ENCODE data around the gene CDRT15L2. TPM values are rescaled to one million over a fixed set of nuclear protein-coding genes. Genes with fewer than 3 reads are reported as not detected.
"Not testable (repeated sequence)": the region's sequence is repeated elsewhere in the genome, so short reads cannot be mapped to it uniquely, and the experiment has no call there.

Gene CDRT15L2
- not detected for total RNA-seq

DNA sequence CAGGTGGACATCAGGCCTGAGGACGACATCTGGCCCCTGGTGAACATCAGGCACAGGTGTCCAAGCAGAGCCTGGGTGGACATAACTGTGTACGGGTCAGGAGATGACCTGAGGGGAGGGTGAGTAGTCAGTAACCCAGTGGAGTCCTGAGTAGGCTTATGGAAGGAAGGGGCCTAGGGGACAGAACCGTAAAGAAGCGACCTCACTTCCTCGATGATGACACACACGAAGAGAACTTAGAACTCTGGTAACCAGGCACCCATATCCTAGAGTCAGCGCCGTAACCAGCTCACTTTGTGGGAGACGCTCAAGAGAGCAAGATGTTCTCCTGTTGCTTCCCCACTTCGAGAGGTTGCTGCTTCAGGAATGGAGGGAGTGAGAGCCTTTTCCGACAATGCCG, at the start of gene CDRT15L2:
CDRT15L2 (plus strand) TSS at position 301 of the 400 bp plus-strand sequence; CDS start at position 321, 20 bp downstream.
- DNase-seq, result peak in 1 of 3 donors; percentile 7
- H3K4me1 ChIP-seq, H3K27me3 ChIP-seq, H3K36me3 ChIP-seq, H3K4me3 ChIP-seq, H3K9me3 ChIP-seq, H3K27ac ChIP-seq: not testable (repeated sequence)

DNA sequence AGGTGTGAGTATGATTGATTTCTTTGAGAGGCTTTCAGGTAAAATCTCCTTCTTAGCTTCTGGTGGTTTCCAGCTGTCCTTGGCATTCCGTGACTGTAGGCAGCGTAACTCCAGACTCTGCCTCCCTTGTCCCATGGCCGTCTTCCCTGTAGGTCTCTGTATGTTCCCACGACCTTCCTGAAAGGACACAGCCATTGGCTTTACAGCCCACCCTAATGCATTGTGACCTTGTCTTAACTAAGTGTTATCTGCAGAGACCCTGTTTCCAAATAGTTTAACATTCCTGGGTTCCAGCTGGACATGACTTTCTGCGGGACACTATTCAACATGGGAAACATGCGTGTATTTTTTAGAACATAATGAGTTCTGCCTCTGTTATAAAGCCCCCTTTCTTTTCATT, 49.4 kb upstream of the CDRT15L2 start:
- not testable (repeated sequence) for H3K9me3 ChIP-seq, H3K27ac ChIP-seq, H3K4me1 ChIP-seq, H3K4me3 ChIP-seq, H3K36me3 ChIP-seq, H3K27me3 ChIP-seq, DNase-seq

GRCh38 chr17:20532544-20533090, 46.9 kb upstream of the CDRT15L2 start:
- not testable (repeated sequence) for DNase-seq, H3K27me3 ChIP-seq, H3K9me3 ChIP-seq, H3K4me1 ChIP-seq, H3K36me3 ChIP-seq, H3K27ac ChIP-seq
- H3K4me3 ChIP-seq, result peak overlapping the region in 2 of 4 donors; percentile 15 to 19

DNA sequence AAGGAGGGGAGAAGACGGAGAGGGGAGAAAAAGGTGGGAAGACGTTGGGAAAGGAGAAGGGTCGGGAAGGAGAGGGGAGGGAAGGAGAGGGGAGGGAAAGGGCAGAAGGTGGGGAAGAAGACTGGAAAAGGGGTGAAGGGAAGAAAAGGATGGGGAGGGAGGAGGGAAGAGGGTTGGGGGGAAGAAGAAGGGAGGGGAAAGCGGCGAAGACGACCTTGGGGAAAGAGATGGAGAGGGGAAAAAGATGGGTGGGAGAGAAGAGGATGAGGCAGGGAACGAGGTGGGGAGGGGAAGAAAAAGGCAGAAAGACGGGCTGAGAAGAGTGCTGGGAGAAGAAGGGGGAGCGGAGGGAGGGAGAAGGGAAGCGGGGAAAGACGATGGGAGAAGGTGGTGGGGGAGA, 46.3 kb upstream of the CDRT15L2 start:
- H3K4me3 ChIP-seq, result peak overlapping the region in 1 of 4 donors; percentile 19
- not testable (repeated sequence) for H3K9me3 ChIP-seq, H3K4me1 ChIP-seq, H3K36me3 ChIP-seq, DNase-seq, H3K27ac ChIP-seq, H3K27me3 ChIP-seq

DNA sequence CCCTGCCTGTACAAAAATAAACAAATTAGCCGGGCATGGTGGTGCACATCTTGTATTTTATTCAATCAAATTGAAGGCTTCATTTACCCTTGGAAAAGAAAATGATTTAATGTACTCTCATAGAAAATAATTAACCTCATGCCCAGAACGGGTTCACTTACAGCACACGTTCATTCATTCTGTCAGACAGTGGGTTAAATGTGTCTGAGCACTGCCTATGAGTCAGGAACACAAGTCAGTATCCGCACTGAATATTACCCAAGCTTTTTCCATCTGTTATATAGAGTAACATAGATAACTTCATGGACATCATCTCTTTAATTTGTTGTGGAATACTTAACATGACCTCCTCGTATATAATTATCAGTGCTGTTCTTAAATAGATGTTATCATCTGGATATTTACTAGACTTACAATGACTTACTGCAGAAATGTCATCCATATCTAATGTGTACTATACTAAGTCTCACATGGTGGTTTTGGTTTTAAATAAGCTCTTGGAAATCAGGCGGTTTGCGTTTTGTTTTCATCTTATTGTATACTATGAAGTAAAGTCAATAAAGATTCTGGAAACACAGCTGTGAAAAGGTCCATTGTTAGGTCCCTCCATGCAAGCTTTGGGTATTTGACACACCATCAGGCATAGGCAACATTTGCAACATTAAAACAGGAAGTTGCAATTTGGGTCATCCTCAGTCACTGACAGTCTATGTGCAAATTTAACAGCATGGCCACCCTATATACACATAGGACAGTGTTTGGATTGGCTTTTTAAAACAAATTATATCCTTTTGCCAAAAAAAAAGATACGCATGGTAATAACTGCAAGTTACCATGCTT, 44.6 kb upstream of the CDRT15L2 start:
- H3K27me3 ChIP-seq, DNase-seq, H3K27ac ChIP-seq, H3K9me3 ChIP-seq, H3K36me3 ChIP-seq, H3K4me3 ChIP-seq, H3K4me1 ChIP-seq: not testable (repeated sequence)

GRCh38 chr17:20540414-20540813, 39.1 kb upstream of the CDRT15L2 start:
- not testable (repeated sequence) for H3K27ac ChIP-seq, H3K9me3 ChIP-seq, H3K27me3 ChIP-seq, H3K4me3 ChIP-seq, H3K36me3 ChIP-seq, DNase-seq, H3K4me1 ChIP-seq

DNA sequence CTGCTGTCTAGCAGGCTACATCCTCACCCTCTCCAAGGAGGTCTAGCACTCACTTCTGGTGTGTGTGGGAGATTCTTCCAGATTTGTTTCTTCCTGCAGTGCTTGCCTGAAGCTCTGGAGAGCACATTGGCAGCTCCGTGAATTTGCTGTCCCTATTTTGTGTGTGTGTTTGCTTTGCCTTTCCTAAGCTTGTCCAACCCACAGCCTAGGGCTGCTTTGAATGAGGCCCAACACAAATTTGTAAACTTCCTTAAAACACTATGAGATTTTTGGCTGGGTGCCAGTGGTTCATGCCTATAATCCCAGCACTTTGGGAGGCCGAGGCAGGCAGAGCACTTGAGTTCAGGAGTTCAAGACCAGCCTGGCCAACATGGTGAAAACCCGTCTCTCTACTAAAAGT, 38.7 kb upstream of the CDRT15L2 start:
- not testable (repeated sequence) for H3K9me3 ChIP-seq, H3K27ac ChIP-seq, H3K4me1 ChIP-seq, H3K36me3 ChIP-seq, H3K4me3 ChIP-seq, DNase-seq, H3K27me3 ChIP-seq

GRCh38 chr17:20541853-20542546, 37.5 kb upstream of the CDRT15L2 start:
- H3K27me3 ChIP-seq, DNase-seq, H3K27ac ChIP-seq, H3K4me1 ChIP-seq, H3K36me3 ChIP-seq, H3K4me3 ChIP-seq, H3K9me3 ChIP-seq: not testable (repeated sequence)

DNA sequence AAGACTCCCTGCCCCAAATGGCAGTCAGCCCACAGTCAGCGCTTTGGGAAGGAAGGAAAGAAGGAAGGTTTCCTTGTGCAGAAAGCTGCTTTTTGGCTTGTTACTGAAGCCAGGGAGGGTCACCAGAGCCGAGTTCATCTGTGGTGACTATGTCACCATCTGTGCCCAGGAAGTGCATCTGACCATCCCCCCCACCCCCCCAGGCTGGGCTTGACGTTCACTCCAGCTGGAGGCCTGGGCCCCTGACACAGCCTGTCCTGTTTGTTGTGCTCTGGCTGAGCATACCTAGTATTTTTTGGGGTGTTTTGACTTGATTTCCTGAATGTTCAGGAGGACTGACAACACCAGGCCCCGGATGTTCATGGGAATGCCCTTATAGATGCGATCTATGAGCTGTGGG, 31.6 kb upstream of the CDRT15L2 start:
- not testable (repeated sequence) for H3K4me3 ChIP-seq, H3K36me3 ChIP-seq, H3K9me3 ChIP-seq, H3K27ac ChIP-seq, DNase-seq, H3K27me3 ChIP-seq, H3K4me1 ChIP-seq

DNA sequence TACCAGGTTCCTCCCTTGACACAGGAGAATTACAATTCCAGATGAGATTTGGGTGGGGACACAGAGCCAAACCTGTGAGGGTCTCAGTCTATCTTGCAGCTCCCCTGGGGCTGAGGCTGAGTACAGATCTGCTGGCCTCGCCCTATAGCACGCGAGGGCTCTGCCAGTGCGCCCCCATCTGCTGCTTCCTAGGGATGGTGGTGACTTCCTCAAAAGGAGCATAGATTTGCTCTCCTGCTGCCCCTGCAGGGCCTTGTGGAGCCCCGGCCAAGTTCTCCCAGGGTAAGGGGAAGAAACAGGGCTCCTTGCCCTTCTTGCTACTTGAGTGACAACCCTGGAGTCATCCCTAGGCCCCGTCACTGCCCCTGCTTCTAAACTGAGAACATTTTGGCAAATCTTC, 26.6 kb upstream of the CDRT15L2 start:
- H3K27ac ChIP-seq, H3K9me3 ChIP-seq, DNase-seq, H3K4me3 ChIP-seq, H3K27me3 ChIP-seq, H3K36me3 ChIP-seq, H3K4me1 ChIP-seq: not testable (repeated sequence)

DNA sequence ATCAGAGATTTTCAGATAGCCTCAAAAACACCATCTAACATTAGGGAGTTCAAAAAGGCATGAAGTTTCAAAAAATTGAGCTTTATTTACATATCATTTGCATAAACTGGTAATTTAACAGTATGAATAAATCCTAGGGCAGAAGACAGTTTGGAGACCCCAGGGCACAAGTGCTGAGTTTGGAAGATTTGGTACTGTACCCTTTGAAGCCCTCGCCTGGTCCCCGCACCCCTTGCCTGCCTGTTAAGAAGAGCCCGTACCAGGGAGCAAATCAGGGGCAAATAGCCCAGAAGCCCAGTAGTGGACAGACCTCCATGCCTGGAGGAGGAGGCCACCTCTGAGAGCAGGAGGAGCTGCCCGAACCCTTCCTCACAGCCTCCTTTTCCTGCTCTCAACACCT, 24.8 kb upstream of the CDRT15L2 start:
- H3K36me3 ChIP-seq, DNase-seq, H3K27me3 ChIP-seq, H3K4me3 ChIP-seq, H3K27ac ChIP-seq, H3K9me3 ChIP-seq, H3K4me1 ChIP-seq: not testable (repeated sequence)

GRCh38 chr17:20555135-20556010, 24.2 kb upstream of the CDRT15L2 start:
- H3K27ac ChIP-seq, H3K27me3 ChIP-seq, DNase-seq, H3K4me3 ChIP-seq, H3K36me3 ChIP-seq, H3K9me3 ChIP-seq, H3K4me1 ChIP-seq: not testable (repeated sequence)

- H3K4me3 ChIP-seq, H3K36me3 ChIP-seq, H3K27me3 ChIP-seq, H3K4me1 ChIP-seq, DNase-seq, H3K9me3 ChIP-seq, H3K27ac ChIP-seq: not testable (repeated sequence)
Observed at GRCh38 chr17:20558096-20558495, 21.4 kb upstream of the CDRT15L2 start.

DNA sequence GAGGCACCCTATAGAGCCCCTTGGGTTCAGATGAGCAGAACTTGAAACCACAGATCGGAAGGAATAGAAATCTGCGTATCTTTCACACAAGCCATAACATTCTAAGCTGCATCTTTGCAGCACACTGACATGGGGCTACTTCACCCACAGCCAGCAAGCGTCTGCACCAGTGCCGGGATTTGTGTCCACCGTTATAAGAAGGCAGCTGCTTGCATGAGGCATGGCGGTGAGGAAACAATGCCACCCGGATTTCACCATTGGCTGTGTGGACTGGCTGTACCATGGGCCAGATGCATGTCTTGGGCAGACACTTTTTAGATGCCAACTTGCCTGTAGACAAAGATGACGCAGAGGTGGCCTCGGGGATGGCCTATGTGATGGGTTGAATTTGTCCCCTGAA, 20.5 kb upstream of the CDRT15L2 start:
- H3K27ac ChIP-seq, H3K4me1 ChIP-seq, H3K9me3 ChIP-seq, H3K4me3 ChIP-seq, H3K36me3 ChIP-seq, H3K27me3 ChIP-seq, DNase-seq: not testable (repeated sequence)

Data from Peyer's patch (tissue), 4 donors.